Smooth muscle cell (in vitro differentiated cells): ENCODE data around the gene CES1. TPM values are rescaled to one million over a fixed set of nuclear protein-coding genes. Genes with fewer than 3 reads are reported as not detected.
"Not testable (repeated sequence)": the region's sequence is repeated elsewhere in the genome, so short reads cannot be mapped to it uniquely, and the experiment has no call there.

Experiments
- DNase-seq: peaks from one replicate; lab custom pipeline; 2025; ENCODE audit not compliant: unreplicated experiment; lab: John Stamatoyannopoulos, UW
- H2AFZ ChIP-seq: fragments of 200-600 bp; sonication (generic); 2 replicates; pipeline ENCODE4 v1.6.0; 2016; ENCODE audit warnings: antibody characterized with exemption, low read depth, mild to moderate bottlenecking
- H3F3A ChIP-seq: fragments of 200-600 bp; sonication (generic); 2 replicates; pipeline ENCODE4 v1.6.0; 2017; ENCODE audit warnings: antibody characterized with exemption, low read depth
- H3K27ac ChIP-seq: fragments of 200-600 bp; sonication (generic); 2 replicates; pipeline ENCODE4 v1.5.1; 2016; ENCODE audit warnings: low read depth, mild to moderate bottlenecking
- H3K27me3 ChIP-seq: fragments of 200-600 bp; sonication (generic); 2 replicates; pipeline ENCODE4 v1.6.1; 2016; ENCODE audit warnings: low read depth, mild to moderate bottlenecking
- H3K36me3 ChIP-seq: fragments of 200-600 bp; sonication (generic); 2 replicates; pipeline ENCODE4 v1.5.1; 2016; ENCODE audit warnings: low read depth
- H3K4me1 ChIP-seq: fragments of 200-600 bp; sonication (generic); 2 replicates; pipeline ENCODE4 v1.5.1; 2016; ENCODE audit warnings: low read depth
- H3K4me2 ChIP-seq: fragments of 200-600 bp; sonication (generic); 2 replicates; pipeline ENCODE4 v1.6.0; 2016; ENCODE audit warnings: mild to moderate bottlenecking
- H3K4me3 ChIP-seq: fragments of 200-600 bp; sonication (generic); 2 replicates; pipeline ENCODE4 v1.5.1; 2016; ENCODE audit warnings: mild to moderate bottlenecking
- H3K79me2 ChIP-seq: fragments of 200-600 bp; sonication (generic); 2 replicates; pipeline ENCODE4 v1.6.0; 2016; ENCODE audit warnings: low read depth, mild to moderate bottlenecking
- H3K9ac ChIP-seq: fragments of 200-600 bp; sonication (generic); 2 replicates; pipeline ENCODE4 v1.6.0; 2016; ENCODE audit warnings: low read depth
- H3K9me3 ChIP-seq: fragments of 200-600 bp; sonication (generic); replicated peaks from 2 replicates; pipeline ENCODE4 v1.5.1; 2016; ENCODE audit warnings: low read depth
- H4K20me1 ChIP-seq: fragments of 200-600 bp; sonication (generic); 2 replicates; pipeline ENCODE4 v1.6.0; 2016; ENCODE audit warnings: low read depth
- CTCF ChIP-seq: fragments of 200-600 bp; sonication (generic); IDR thresholded peaks from 2 replicates; pipeline ENCODE4 v1.5.1; 2017; ENCODE audit warnings: borderline replicate concordance, mild to moderate bottlenecking, antibody characterized with exemption; ENCODE audit not compliant: insufficient read depth, poor library complexity, severe bottlenecking
- WGBS: methylation state at CpG from one replicate; pipeline ENCODE4 v1.1.7; 2016; ENCODE audit warnings: low lambda C conversion rate; 5-methylcytosine and 5-hydroxymethylcytosine counted together
- polyA plus RNA-seq: library from polyadenylated mRNA; unstranded; fragments of >200 nt; fragmentation: Nextera tagmentation; extraction: Ambion mirVana; gene quantifications from 2 replicates; pipeline ENCODE4 v1.2.1, GENCODE V29; 2016
- total RNA-seq: library from RNA; depleted of rRNA; stranded (reverse); fragments of >200 nt; gene quantifications from 2 replicates; pipeline ENCODE4 v1.2.3, GENCODE V29; 2014

The CES1 gene
- total and polyA plus RNA-seq, 2 experiments from 2014 or later = 0.74 TPM; not detected in 1

- no peak overlapping the region for H2AFZ ChIP-seq
- no peaks in the 10 kb centered on the region for H3K79me2 ChIP-seq
- no peaks in the 10 kb centered on the region for H4K20me1 ChIP-seq
- H3K4me3 ChIP-seq = no peak overlapping the region
- H3K4me2 ChIP-seq = no peak overlapping the region
- no peaks in the 10 kb centered on the region for H3K9me3 ChIP-seq
- no peak overlapping the region for H3K27ac ChIP-seq
- H3K36me3 ChIP-seq = no peaks in the 10 kb centered on the region
- DNase-seq = no peak
- TF ChIP-seq CTCF = peak; percentile 81
- 48% methylated on average over 11 of the region's 11 CpGs for WGBS
- H3F3A ChIP-seq = no peaks in the 10 kb centered on the region
- no peaks in the 10 kb centered on the region for H3K4me1 ChIP-seq
- peaks cover 10% of the 10 kb centered on the region for H3K27me3 ChIP-seq
- no peak overlapping the region for H3K9ac ChIP-seq
Measured at GRCh38 chr16:55842369-55843104, 9.6 kb upstream of the CES1 start.

GRCh38 chr16:55839115-55839514 is 6.2 kb upstream of the CES1 start:
- no peaks in the 10 kb centered on the region for H3K36me3 ChIP-seq
- H3K9ac ChIP-seq = no peak overlapping the region
- no peak for DNase-seq
- 90% methylated on average over 2 of the region's 2 CpGs for WGBS
- H3K27ac ChIP-seq = no peak overlapping the region
- no peaks in the 10 kb centered on the region for H3K4me1 ChIP-seq
- TF ChIP-seq CTCF = no peak
- H3K9me3 ChIP-seq = no peaks in the 10 kb centered on the region
- H3K79me2 ChIP-seq = no peaks in the 10 kb centered on the region
- H4K20me1 ChIP-seq = no peaks in the 10 kb centered on the region
- no peaks in the 10 kb centered on the region for H3K27me3 ChIP-seq
- H2AFZ ChIP-seq = no peak overlapping the region
- no peak overlapping the region for H3K4me3 ChIP-seq
- no peak overlapping the region for H3K4me2 ChIP-seq
- no peaks in the 10 kb centered on the region for H3F3A ChIP-seq

GRCh38 chr16:55836158-55836611 is 3.3 kb upstream of the CES1 start:
- H3K4me1 ChIP-seq = no peaks in the 10 kb centered on the region
- TF ChIP-seq CTCF = no peak
- DNase-seq = no peak
- H3K36me3 ChIP-seq = no peaks in the 10 kb centered on the region
- no peak overlapping the region for H3K27ac ChIP-seq
- no peaks in the 10 kb centered on the region for H4K20me1 ChIP-seq
- H3K79me2 ChIP-seq = no peaks in the 10 kb centered on the region
- H2AFZ ChIP-seq = no peak overlapping the region
- H3K4me2 ChIP-seq = no peak overlapping the region
- no peak overlapping the region for H3K4me3 ChIP-seq
- no peaks in the 10 kb centered on the region for H3K27me3 ChIP-seq
- no peaks in the 10 kb centered on the region for H3F3A ChIP-seq
- H3K9me3 ChIP-seq = no peaks in the 10 kb centered on the region
- H3K9ac ChIP-seq = no peak overlapping the region
- WGBS = 98% methylated on average over 4 of the region's 4 CpGs

- Histone ChIP-seq H3K4me1 (no peaks in the 10 kb centered on the region), H2AFZ (no peak overlapping the region), H3K27me3 (no peaks in the 10 kb centered on the region), H3F3A (no peaks in the 10 kb centered on the region), H3K36me3 (no peaks in the 10 kb centered on the region), H3K9ac (no peak overlapping the region), H3K4me2 (no peak overlapping the region), H3K9me3 (no peaks in the 10 kb centered on the region), H4K20me1 (no peaks in the 10 kb centered on the region), H3K4me3 (no peak overlapping the region), H3K27ac (no peak overlapping the region), H3K79me2 (no peaks in the 10 kb centered on the region)
- TF ChIP-seq CTCF = no peak
- no peak for DNase-seq
- WGBS = 40% methylated on average over 1 of the region's 1 CpG
Measured at GRCh38 chr16:55835581-55835980, 2.7 kb upstream of the CES1 start.

GRCh38 chr16:55835173-55835572 is 2.3 kb upstream of the CES1 start:
- not testable (repeated sequence) for H3K27ac ChIP-seq, H4K20me1 ChIP-seq, H3K4me3 ChIP-seq, H3K36me3 ChIP-seq, H3K79me2 ChIP-seq, H3K4me2 ChIP-seq, H3K9ac ChIP-seq, H3K9me3 ChIP-seq, H2AFZ ChIP-seq, H3K4me1 ChIP-seq, H3F3A ChIP-seq, DNase-seq, H3K27me3 ChIP-seq
- WGBS = 91% methylated on average over 3 of the region's 3 CpGs
